MM.1S (cell line): ENCODE data around the gene RMI1.

Source experiments
- DNase-seq: peaks from one replicate; pipeline ENCODE4 v3.0.0-alpha.2; 2015
- H2AFZ ChIP-seq: fragments of 300-600 bp; sonication (generic); 2 replicates; pipeline ENCODE4 v1.6.0; 2016; ENCODE audit warnings: antibody characterized with exemption, low read length
- H3F3A ChIP-seq: fragments of 300-600 bp; sonication (generic); 2 replicates; pipeline ENCODE4 v1.6.1; 2016; ENCODE audit warnings: mild to moderate bottlenecking, antibody characterized with exemption, low read length, moderate library complexity, mixed read lengths; ENCODE audit not compliant: insufficient read depth
- H3K27ac ChIP-seq: fragments of 300-600 bp; sonication (generic); 2 replicates; pipeline ENCODE4 v1.5.1; 2016; ENCODE audit warnings: mild to moderate bottlenecking, low read length
- H3K27me3 ChIP-seq: fragments of 300-600 bp; sonication (generic); replicated peaks from 2 replicates; pipeline ENCODE4 v1.6.0; 2016; ENCODE audit warnings: low read length; ENCODE audit not compliant: insufficient read depth
- H3K36me3 ChIP-seq: fragments of 300-600 bp; sonication (generic); replicated peaks from 2 replicates; pipeline ENCODE4 v1.6.1; 2016; ENCODE audit warnings: mild to moderate bottlenecking, low read length, mixed read lengths; ENCODE audit not compliant: insufficient read depth
- H3K4me1 ChIP-seq: fragments of 300-600 bp; sonication (generic); 2 replicates; pipeline ENCODE4 v1.6.1; 2016; ENCODE audit warnings: low read length, mixed read lengths
- H3K4me2 ChIP-seq: fragments of 300-600 bp; sonication (generic); 2 replicates; pipeline ENCODE4 v1.6.0; 2016; ENCODE audit warnings: low read depth, low read length
- H3K4me3 ChIP-seq: fragments of 300-600 bp; sonication (generic); 2 replicates; pipeline ENCODE4 v1.5.1; 2016; ENCODE audit warnings: low read length, mixed read lengths
- H3K79me2 ChIP-seq: fragments of 300-600 bp; sonication (generic); 2 replicates; pipeline ENCODE4 v1.6.1; 2016; ENCODE audit warnings: mixed run types, low read length, mixed read lengths
- H3K9ac ChIP-seq: fragments of 300-600 bp; sonication (generic); 2 replicates; pipeline ENCODE4 v1.6.1; 2016; ENCODE audit warnings: low read length, mixed read lengths
- H3K9me2 ChIP-seq: fragments of 300-600 bp; sonication (generic); replicated peaks from 2 replicates; pipeline ENCODE4 v1.6.1; 2016; ENCODE audit warnings: mild to moderate bottlenecking, low read length, mixed read lengths; ENCODE audit not compliant: insufficient read depth
- H3K9me3 ChIP-seq: fragments of 300-600 bp; sonication (generic); replicated peaks from 2 replicates; pipeline ENCODE4 v1.6.1; 2016; ENCODE audit warnings: mild to moderate bottlenecking, low read length, mixed read lengths; ENCODE audit not compliant: insufficient read depth
- H4K20me1 ChIP-seq: fragments of 300-600 bp; sonication (generic); 2 replicates; pipeline ENCODE4 v1.6.1; 2016; ENCODE audit warnings: mild to moderate bottlenecking, low read length, moderate library complexity, mixed read lengths; ENCODE audit not compliant: insufficient read depth
- EZH2 ChIP-seq: fragments of 300-600 bp; sonication (generic); optimal IDR thresholded peaks from 2 replicates; pipeline ENCODE3; 2017; ENCODE audit warnings: low read depth, mild to moderate bottlenecking, antibody characterized with exemption, low read length, mixed read lengths
- EZH2phosphoT487 ChIP-seq: fragments of 300-600 bp; sonication (generic); IDR thresholded peaks from 2 replicates; pipeline ENCODE4 v1.6.1; 2018; ENCODE audit warnings: antibody characterized with exemption, low read length
- TF ChIP-seq, protein P1 (sequence below): fragments of 300-600 bp; sonication (generic); IDR thresholded peaks from 2 replicates; pipeline ENCODE4 v1.5.1; 2016; ENCODE audit warnings: antibody characterized with exemption, low read length, mixed read lengths

The RMI1 gene

DNA sequence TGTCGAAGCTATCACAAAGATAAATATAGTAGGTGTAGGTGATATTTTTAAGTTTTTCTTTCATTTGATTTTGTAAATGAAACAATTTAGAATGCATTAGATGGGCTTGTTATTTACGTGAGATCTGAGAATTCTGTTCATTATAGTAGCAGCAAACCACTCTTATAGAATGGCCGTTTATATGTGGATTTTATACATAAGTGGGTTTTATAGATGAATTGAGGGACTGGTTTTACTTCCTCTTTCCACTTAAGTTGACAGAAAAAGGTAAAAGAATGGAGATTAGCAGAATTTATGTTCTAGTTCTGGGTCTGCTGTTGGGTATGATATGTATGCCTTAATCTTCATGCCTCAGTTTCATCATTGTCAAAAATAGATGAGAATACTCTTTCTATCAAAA is 5.6 kb downstream of the RMI1 start:
- Histone ChIP-seq H2AFZ (no peak overlapping the region), H3K9ac (no peak overlapping the region), H4K20me1 (peaks cover 4% of the 10 kb centered on the region; the same call in 1 of the 2 replicates), H3K36me3 (no peaks in the 10 kb centered on the region; the same call in 1 of the 2 replicates), H3K27ac (no peak overlapping the region), H3K9me3 (no peaks in the 10 kb centered on the region), H3K4me3 (no peak overlapping the region), H3K9me2 (no peaks in the 10 kb centered on the region), H3F3A (peaks cover 2% of the 10 kb centered on the region; the same call in 1 of the 2 replicates), H3K79me2 (peaks cover 85% of the 10 kb centered on the region), H3K4me2 (no peak overlapping the region), H3K27me3 (no peaks in the 10 kb centered on the region), H3K4me1 (0 out of 2 replicates have a peak, but pooled peaks cover 3% of the 10 kb centered on the region)
- DNase-seq = no peak
- TF ChIP-seq EZH2phosphoT487 (no peak), EZH2 (no peak)
- TF ChIP-seq, protein P1, sequence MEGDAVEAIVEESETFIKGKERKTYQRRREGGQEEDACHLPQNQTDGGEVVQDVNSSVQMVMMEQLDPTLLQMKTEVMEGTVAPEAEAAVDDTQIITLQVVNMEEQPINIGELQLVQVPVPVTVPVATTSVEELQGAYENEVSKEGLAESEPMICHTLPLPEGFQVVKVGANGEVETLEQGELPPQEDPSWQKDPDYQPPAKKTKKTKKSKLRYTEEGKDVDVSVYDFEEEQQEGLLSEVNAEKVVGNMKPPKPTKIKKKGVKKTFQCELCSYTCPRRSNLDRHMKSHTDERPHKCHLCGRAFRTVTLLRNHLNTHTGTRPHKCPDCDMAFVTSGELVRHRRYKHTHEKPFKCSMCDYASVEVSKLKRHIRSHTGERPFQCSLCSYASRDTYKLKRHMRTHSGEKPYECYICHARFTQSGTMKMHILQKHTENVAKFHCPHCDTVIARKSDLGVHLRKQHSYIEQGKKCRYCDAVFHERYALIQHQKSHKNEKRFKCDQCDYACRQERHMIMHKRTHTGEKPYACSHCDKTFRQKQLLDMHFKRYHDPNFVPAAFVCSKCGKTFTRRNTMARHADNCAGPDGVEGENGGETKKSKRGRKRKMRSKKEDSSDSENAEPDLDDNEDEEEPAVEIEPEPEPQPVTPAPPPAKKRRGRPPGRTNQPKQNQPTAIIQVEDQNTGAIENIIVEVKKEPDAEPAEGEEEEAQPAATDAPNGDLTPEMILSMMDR = no peak

DNA sequence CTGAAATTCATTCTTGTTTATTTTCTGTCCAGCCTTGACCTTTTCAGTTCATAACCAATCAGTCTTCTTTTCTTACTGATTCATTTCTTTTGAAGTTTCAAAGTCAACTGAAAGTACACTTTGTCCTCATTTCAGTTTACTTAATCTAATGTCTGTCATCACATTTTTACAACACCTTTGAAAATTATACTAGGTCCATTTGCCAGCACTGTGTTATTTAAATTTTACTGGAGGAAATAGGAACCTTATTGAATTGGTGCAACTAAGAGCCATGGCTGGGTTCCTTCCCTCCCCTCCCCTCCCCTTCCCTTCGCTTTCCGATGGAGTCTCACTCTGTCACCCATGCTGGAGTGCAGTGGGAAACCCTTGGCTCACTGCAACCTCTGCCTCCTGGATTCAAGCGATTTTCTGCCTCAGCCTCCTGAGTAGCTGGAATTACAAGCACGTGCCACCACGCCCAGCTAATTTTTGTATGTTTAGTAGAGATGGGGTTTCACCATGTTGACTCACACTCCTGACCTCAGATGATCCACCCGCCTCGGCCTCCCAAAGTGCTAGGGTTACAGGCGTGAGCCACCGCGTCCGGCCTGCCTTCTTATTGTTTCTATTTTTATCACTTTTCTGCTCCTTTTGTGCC is 6.3 kb downstream of the RMI1 start:
- Histone ChIP-seq H3K79me2 (peaks cover 78% of the 10 kb centered on the region), H3K4me1 (0 out of 2 replicates have a peak, but pooled peaks cover 3% of the 10 kb centered on the region), H3F3A (no peaks in the 10 kb centered on the region), H2AFZ (no peak overlapping the region), H3K4me3 (no peak overlapping the region), H4K20me1 (peaks cover 4% of the 10 kb centered on the region; the same call in 1 of the 2 replicates), H3K27me3 (no peaks in the 10 kb centered on the region), H3K9me2 (no peaks in the 10 kb centered on the region), H3K27ac (no peak overlapping the region), H3K36me3 (no peaks in the 10 kb centered on the region; the same call in 1 of the 2 replicates), H3K4me2 (no peak overlapping the region), H3K9ac (no peak overlapping the region), H3K9me3 (no peaks in the 10 kb centered on the region)
- DNase-seq = no peak
- TF ChIP-seq, protein P1 = no peak
- TF ChIP-seq EZH2phosphoT487 (no peak), EZH2 (no peak)

DNA sequence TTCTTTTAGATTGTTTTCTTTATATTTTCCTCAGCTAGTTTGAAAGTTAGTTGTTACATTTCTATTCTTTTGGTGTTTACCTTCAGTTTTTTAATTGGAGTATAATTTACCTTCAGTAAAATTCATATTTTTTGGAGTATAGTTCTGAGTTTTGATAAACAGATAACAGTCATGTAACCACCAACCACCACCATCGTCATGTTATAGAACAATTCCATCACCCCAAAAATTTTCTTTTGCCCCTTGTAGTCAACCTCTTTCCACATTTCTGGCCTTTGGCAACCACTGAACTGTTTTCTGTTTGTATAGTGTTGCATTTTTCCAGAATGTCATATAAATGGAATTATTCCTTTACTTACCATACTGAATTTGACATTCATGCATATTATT is 6.8 kb downstream of the RMI1 start:
- Histone ChIP-seq H2AFZ (no peak overlapping the region), H3K9me2 (no peaks in the 10 kb centered on the region), H3K36me3 (peaks cover 2% of the 10 kb centered on the region; the same call in 1 of the 2 replicates), H4K20me1 (peaks cover 4% of the 10 kb centered on the region; the same call in 1 of the 2 replicates), H3K4me1 (no peaks in the 10 kb centered on the region), H3K79me2 (peaks cover 73% of the 10 kb centered on the region), H3K4me2 (no peak overlapping the region), H3K27me3 (no peaks in the 10 kb centered on the region), H3K9ac (no peak overlapping the region), H3F3A (no peaks in the 10 kb centered on the region), H3K4me3 (no peak overlapping the region), H3K27ac (no peak overlapping the region), H3K9me3 (no peaks in the 10 kb centered on the region)
- DNase-seq = no peak
- TF ChIP-seq EZH2phosphoT487 (no peak), EZH2 (no peak)
- TF ChIP-seq, protein P1 = no peak
